ENCODE results near the gene ROBO1.

Gene ROBO1

DNA sequence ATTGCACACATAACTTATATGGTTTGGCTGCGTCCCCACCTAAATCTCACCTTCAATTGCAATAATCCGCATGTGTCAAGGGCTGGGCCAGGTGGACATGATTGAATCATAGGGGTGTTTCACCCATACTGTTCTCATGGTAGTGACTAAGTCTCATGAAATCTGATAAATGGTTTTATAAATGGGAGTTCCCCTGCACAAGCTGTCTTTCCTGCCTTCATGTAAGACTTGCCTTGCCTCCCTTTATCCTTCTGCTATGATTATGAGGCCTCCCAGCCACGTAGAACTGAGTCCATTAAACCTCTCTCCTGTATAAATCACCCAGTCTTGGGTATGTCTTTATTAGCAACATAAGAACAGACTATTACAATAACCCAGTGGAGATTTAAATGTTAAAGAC is 653.9 kb downstream of the ROBO1 start:
- peak; percentile 36 for DNase-seq (ENCODE audit: low read depth)
- TF ChIP-seq, protein P1, sequence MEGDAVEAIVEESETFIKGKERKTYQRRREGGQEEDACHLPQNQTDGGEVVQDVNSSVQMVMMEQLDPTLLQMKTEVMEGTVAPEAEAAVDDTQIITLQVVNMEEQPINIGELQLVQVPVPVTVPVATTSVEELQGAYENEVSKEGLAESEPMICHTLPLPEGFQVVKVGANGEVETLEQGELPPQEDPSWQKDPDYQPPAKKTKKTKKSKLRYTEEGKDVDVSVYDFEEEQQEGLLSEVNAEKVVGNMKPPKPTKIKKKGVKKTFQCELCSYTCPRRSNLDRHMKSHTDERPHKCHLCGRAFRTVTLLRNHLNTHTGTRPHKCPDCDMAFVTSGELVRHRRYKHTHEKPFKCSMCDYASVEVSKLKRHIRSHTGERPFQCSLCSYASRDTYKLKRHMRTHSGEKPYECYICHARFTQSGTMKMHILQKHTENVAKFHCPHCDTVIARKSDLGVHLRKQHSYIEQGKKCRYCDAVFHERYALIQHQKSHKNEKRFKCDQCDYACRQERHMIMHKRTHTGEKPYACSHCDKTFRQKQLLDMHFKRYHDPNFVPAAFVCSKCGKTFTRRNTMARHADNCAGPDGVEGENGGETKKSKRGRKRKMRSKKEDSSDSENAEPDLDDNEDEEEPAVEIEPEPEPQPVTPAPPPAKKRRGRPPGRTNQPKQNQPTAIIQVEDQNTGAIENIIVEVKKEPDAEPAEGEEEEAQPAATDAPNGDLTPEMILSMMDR (conservative IDR thresholded peaks at IDR 0.05; ENCODE audit: low read depth, low read length) = no peak
- H3K4me3 ChIP-seq (ENCODE audit: low read depth, low read length) = no peak overlapping the region

DNA sequence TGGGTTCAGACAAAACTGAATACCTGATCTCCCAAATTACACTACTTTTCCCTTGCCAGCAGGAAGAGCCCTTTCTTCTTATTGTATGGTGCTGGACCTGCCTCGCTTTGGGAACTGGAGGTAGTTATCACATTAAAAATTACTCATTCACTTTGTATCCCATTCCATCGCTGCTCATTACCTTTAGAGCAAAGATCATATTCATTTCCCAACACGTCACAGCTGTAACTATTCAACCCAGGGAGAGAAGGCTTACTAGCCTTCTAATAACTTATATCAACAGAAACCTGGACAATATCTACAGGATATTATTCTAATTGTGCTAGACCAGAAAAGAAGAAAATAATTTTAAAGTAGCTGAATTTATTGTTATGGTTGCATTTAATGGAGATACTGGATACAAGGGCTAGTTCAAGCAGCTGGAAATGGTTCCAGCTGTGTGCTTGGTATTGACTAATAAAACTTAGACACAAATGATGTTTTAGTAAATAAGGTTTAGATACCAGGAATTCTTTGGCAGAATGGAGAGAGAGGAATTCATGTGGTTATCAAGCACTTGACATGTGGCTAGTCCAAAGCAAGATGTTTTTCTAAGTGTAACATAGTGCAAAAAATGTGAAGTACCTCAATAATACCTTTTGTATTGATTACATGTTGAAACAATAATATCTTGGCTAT is 656.3 kb downstream of the ROBO1 start:
- H3K4me3 ChIP-seq (ENCODE audit: low read depth, low read length) = no peak overlapping the region
- TF ChIP-seq, protein P1 (conservative IDR thresholded peaks at IDR 0.05; ENCODE audit: low read depth, low read length) = no peak
- peak; percentile 81 for DNase-seq (ENCODE audit: low read depth)

DNA sequence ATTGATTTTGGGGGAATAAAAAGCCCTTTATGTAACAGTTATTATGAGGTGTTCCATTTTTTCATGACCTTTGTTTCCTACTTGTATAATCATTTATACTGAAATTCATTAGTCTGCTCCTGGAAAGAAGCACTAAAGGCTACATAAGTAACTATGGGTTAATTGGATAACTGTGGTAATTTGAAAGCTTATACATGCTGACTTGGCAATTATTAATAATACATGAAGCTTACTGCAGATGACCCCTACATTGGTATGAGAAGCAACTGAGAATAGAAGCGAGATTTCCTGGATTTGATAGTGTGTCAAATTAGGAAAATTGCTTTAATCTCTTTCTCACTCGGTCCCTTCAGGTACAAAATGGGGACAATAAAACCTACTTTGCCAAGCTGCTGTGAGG is 658.0 kb downstream of the ROBO1 start:
- DNase-seq (ENCODE audit: low read depth) = no peak
- TF ChIP-seq, protein P1 (conservative IDR thresholded peaks at IDR 0.05; ENCODE audit: low read depth, low read length) = no peak
- H3K4me3 ChIP-seq (ENCODE audit: low read depth, low read length) = no peak overlapping the region

DNA sequence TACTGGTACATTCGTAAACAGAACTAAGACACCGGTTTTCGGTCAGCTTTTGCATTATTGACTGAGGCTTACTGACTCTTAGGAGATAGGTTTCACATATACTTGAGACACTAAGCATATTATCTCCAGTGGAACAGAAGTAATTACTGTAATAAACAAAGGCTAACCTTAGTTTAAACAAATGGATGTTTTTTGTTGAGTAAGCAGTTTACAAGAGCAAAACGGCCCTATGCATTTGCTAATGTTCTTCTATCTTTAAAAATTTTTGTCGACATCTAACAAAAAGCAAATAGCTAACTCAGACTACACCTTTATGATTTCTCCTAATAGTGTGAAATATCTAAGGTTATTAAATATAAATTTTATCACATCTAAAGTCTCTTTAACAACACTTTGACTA is 664.5 kb downstream of the ROBO1 start:
- no peak for DNase-seq (ENCODE audit: low read depth)
- TF ChIP-seq, protein P1 (conservative IDR thresholded peaks at IDR 0.05; ENCODE audit: low read depth, low read length) = no peak
- H3K4me3 ChIP-seq (ENCODE audit: low read depth, low read length) = no peak overlapping the region

DNA sequence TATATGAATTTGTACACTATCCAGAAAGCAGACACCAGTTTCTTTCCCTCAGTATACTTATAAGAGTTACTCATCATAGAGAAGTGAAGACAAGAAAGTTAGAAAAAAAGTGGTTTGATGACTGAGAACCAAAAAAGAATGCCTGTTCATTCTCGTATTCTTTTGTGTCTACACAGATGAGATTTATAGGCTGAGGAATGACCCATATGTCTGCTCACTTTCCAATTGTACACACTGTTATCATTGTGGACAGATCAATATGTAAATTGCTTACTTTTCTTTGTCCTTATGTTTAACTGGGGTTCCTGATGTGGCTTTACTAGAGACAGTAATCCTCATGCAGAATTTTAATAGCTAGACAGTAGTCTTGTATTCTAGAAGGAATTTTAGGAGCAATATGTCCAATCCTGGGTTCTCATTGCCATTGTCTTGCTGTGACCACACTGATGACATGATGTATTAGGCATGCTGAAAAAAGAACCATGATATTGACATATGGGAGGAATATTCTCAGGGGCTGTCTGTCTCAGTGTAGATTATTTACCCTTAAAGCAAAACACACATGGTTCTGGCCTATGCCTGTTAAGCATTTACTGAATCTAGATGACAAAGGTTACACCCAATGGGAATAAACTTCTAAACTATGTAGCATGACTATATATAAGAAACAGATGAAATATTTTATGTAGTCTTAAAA is 669.7 kb downstream of the ROBO1 start:
- no peak for DNase-seq (ENCODE audit: low read depth)
- H3K4me3 ChIP-seq (ENCODE audit: low read depth, low read length) = no peak overlapping the region
- TF ChIP-seq, protein P1 (conservative IDR thresholded peaks at IDR 0.05; ENCODE audit: low read depth, low read length) = no peak

DNA sequence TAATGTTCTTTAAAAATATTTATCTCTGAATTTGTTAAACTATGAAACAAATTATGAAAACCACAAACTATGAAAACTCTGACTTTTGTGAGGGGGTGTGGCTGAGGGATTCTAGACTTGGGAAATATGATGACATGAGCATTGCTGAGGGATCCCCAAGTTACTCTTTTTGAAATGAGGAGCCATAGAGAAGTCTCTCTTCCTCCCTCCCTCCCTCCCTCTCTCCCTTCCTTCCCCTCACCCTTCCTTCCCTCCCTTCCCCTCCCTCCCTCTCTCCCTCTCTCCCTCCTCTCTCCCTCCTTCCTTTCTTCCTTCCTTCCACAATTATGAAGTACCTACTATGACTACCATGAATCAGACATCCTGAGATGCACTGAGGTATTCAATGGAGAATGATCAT is 673.1 kb downstream of the ROBO1 start:
- TF ChIP-seq, protein P1 (conservative IDR thresholded peaks at IDR 0.05; ENCODE audit: low read depth, low read length) = no peak
- no peak for DNase-seq (ENCODE audit: low read depth)
- no peak overlapping the region for H3K4me3 ChIP-seq (ENCODE audit: low read depth, low read length)

DNA sequence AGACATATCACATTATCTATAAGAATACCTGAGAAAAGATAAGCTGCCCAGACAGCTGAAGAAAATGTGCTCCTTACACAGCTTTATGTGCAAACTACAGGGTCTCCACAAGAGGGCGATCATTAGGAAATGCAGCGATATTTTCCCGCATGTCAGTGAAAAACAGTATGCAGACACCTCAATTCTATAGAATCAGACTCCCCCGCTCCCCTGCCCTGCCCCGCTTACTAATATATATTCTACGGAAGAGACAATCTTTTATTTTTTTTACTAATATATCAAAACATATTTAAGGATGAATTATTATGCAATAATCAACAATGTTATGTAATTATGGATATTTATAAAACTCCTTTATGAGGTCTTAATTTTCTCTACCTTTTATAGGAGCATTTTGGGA is 681.3 kb downstream of the ROBO1 start:
- H3K4me3 ChIP-seq (ENCODE audit: low read depth, low read length) = no peak overlapping the region
- DNase-seq (ENCODE audit: low read depth) = peak; percentile 80
- TF ChIP-seq, protein P1 (conservative IDR thresholded peaks at IDR 0.05; ENCODE audit: low read depth, low read length) = peak; percentile 83
